MM.1S (cell line): ENCODE measurements around the gene RGS12.
A peak's percentile ranks its signal among the peaks of the same experiment; 100 is the strongest.

Experiments
- DNase-seq: peaks from one replicate; pipeline ENCODE4 v3.0.0-alpha.2; 2015
- H2AFZ ChIP-seq: fragments of 300-600 bp; sonication (generic); 2 replicates; pipeline ENCODE4 v1.6.0; 2016; ENCODE audit warnings: antibody characterized with exemption, low read length
- H3F3A ChIP-seq: fragments of 300-600 bp; sonication (generic); 2 replicates; pipeline ENCODE4 v1.6.1; 2016; ENCODE audit warnings: mild to moderate bottlenecking, antibody characterized with exemption, low read length, moderate library complexity, mixed read lengths; ENCODE audit not compliant: insufficient read depth
- H3K27ac ChIP-seq: fragments of 300-600 bp; sonication (generic); 2 replicates; pipeline ENCODE4 v1.5.1; 2016; ENCODE audit warnings: mild to moderate bottlenecking, low read length
- H3K27me3 ChIP-seq: fragments of 300-600 bp; sonication (generic); replicated peaks from 2 replicates; pipeline ENCODE4 v1.6.0; 2016; ENCODE audit warnings: low read length; ENCODE audit not compliant: insufficient read depth
- H3K36me3 ChIP-seq: fragments of 300-600 bp; sonication (generic); replicated peaks from 2 replicates; pipeline ENCODE4 v1.6.1; 2016; ENCODE audit warnings: mild to moderate bottlenecking, low read length, mixed read lengths; ENCODE audit not compliant: insufficient read depth
- H3K4me1 ChIP-seq: fragments of 300-600 bp; sonication (generic); 2 replicates; pipeline ENCODE4 v1.6.1; 2016; ENCODE audit warnings: low read length, mixed read lengths
- H3K4me2 ChIP-seq: fragments of 300-600 bp; sonication (generic); 2 replicates; pipeline ENCODE4 v1.6.0; 2016; ENCODE audit warnings: low read depth, low read length
- H3K4me3 ChIP-seq: fragments of 300-600 bp; sonication (generic); 2 replicates; pipeline ENCODE4 v1.5.1; 2016; ENCODE audit warnings: low read length, mixed read lengths
- H3K79me2 ChIP-seq: fragments of 300-600 bp; sonication (generic); 2 replicates; pipeline ENCODE4 v1.6.1; 2016; ENCODE audit warnings: mixed run types, low read length, mixed read lengths
- H3K9ac ChIP-seq: fragments of 300-600 bp; sonication (generic); 2 replicates; pipeline ENCODE4 v1.6.1; 2016; ENCODE audit warnings: low read length, mixed read lengths
- H3K9me2 ChIP-seq: fragments of 300-600 bp; sonication (generic); replicated peaks from 2 replicates; pipeline ENCODE4 v1.6.1; 2016; ENCODE audit warnings: mild to moderate bottlenecking, low read length, mixed read lengths; ENCODE audit not compliant: insufficient read depth
- H3K9me3 ChIP-seq: fragments of 300-600 bp; sonication (generic); replicated peaks from 2 replicates; pipeline ENCODE4 v1.6.1; 2016; ENCODE audit warnings: mild to moderate bottlenecking, low read length, mixed read lengths; ENCODE audit not compliant: insufficient read depth
- H4K20me1 ChIP-seq: fragments of 300-600 bp; sonication (generic); 2 replicates; pipeline ENCODE4 v1.6.1; 2016; ENCODE audit warnings: mild to moderate bottlenecking, low read length, moderate library complexity, mixed read lengths; ENCODE audit not compliant: insufficient read depth
- CTCF ChIP-seq: fragments of 300-600 bp; sonication (generic); IDR thresholded peaks from 2 replicates; pipeline ENCODE4 v1.5.1; 2016; ENCODE audit warnings: antibody characterized with exemption, low read length, mixed read lengths
- EZH2 ChIP-seq: fragments of 300-600 bp; sonication (generic); optimal IDR thresholded peaks from 2 replicates; pipeline ENCODE3; 2017; ENCODE audit warnings: low read depth, mild to moderate bottlenecking, antibody characterized with exemption, low read length, mixed read lengths
- EZH2phosphoT487 ChIP-seq: fragments of 300-600 bp; sonication (generic); IDR thresholded peaks from 2 replicates; pipeline ENCODE4 v1.6.1; 2018; ENCODE audit warnings: antibody characterized with exemption, low read length

The RGS12 gene

GRCh38 chr4:3292571-3293400 is at the start of gene RGS12:
TSS of gene RGS12 (plus strand) at chr4:3293021. CDS start at chr4:3316171, 23,150 bp downstream.
- H3K4me3 ChIP-seq: peak within 1 kb of the TSS; percentile 91
- no peak for TF ChIP-seq EZH2
- TF ChIP-seq EZH2phosphoT487: no peak
- no peak for TF ChIP-seq CTCF
- H3K9me2 ChIP-seq: no peaks in the 10 kb centered on the region
- H3K4me2 ChIP-seq: peak within 1 kb of the TSS; percentile 96
- H3K27me3 ChIP-seq: no peaks in the 10 kb centered on the region
- DNase-seq: peak; percentile 92
- no peaks in the 10 kb centered on the region for H3K9me3 ChIP-seq
- H3F3A ChIP-seq: no peaks in the 10 kb centered on the region
- peak within 1 kb of the TSS; percentile 73 for H3K9ac ChIP-seq
- peak within 1 kb of the TSS; percentile 99 for H2AFZ ChIP-seq
- H3K36me3 ChIP-seq: no peaks in the 10 kb centered on the region
- H3K27ac ChIP-seq: peak within 1 kb of the TSS; percentile 29; the same call in 1 of the 2 replicates
- peaks cover 5% of the 10 kb centered on the region; the same call in 1 of the 2 replicates for H3K4me1 ChIP-seq
- peaks cover 9% of the 10 kb centered on the region for H3K79me2 ChIP-seq
- H4K20me1 ChIP-seq: no peaks in the 10 kb centered on the region

GRCh38 chr4:3243136-3243780 is 49.6 kb upstream of the RGS12 start:
- DNase-seq: no peak
- Histone ChIP-seq H3F3A (no peaks in the 10 kb centered on the region), H3K4me1 (no peaks in the 10 kb centered on the region), H2AFZ (no peak overlapping the region), H3K4me2 (no peak overlapping the region), H3K4me3 (no peak overlapping the region), H3K36me3 (no peaks in the 10 kb centered on the region), H3K79me2 (no peaks in the 10 kb centered on the region), H4K20me1 (no peaks in the 10 kb centered on the region), H3K9me2 (no peaks in the 10 kb centered on the region), H3K9me3 (no peaks in the 10 kb centered on the region), H3K27me3 (no peaks in the 10 kb centered on the region), H3K27ac (no peak overlapping the region), H3K9ac (no peak overlapping the region)
- no peak for TF ChIP-seq EZH2
- TF ChIP-seq CTCF: no peak
- no peak for TF ChIP-seq EZH2phosphoT487

GRCh38 chr4:3244002-3244401 is 48.8 kb upstream of the RGS12 start:
- no peak for TF ChIP-seq EZH2phosphoT487
- TF ChIP-seq EZH2: no peak
- TF ChIP-seq CTCF: no peak
- Histone ChIP-seq H3K27ac (no peak overlapping the region), H4K20me1 (no peaks in the 10 kb centered on the region), H3K4me3 (no peak overlapping the region), H3K4me1 (no peaks in the 10 kb centered on the region), H3K36me3 (no peaks in the 10 kb centered on the region), H3K9me3 (no peaks in the 10 kb centered on the region), H3K27me3 (no peaks in the 10 kb centered on the region), H3F3A (no peaks in the 10 kb centered on the region), H2AFZ (no peak overlapping the region), H3K9ac (no peak overlapping the region), H3K79me2 (no peaks in the 10 kb centered on the region), H3K4me2 (no peak overlapping the region), H3K9me2 (no peaks in the 10 kb centered on the region)
- DNase-seq: no peak
